GM12892 (cell line): ENCODE results near the gene TATDN2.

Source experiments
- POLR2A ChIP-seq: IDR thresholded peaks from 2 replicates; pipeline ENCODE4 v1.6.1; 2011; ENCODE audit warnings: low read depth, low read length, control low read depth
- POLR2AphosphoS5 ChIP-seq: IDR thresholded peaks from 2 replicates; pipeline ENCODE4 v1.6.1; 2011; ENCODE audit warnings: low read depth, low read length, control low read depth

DNA sequence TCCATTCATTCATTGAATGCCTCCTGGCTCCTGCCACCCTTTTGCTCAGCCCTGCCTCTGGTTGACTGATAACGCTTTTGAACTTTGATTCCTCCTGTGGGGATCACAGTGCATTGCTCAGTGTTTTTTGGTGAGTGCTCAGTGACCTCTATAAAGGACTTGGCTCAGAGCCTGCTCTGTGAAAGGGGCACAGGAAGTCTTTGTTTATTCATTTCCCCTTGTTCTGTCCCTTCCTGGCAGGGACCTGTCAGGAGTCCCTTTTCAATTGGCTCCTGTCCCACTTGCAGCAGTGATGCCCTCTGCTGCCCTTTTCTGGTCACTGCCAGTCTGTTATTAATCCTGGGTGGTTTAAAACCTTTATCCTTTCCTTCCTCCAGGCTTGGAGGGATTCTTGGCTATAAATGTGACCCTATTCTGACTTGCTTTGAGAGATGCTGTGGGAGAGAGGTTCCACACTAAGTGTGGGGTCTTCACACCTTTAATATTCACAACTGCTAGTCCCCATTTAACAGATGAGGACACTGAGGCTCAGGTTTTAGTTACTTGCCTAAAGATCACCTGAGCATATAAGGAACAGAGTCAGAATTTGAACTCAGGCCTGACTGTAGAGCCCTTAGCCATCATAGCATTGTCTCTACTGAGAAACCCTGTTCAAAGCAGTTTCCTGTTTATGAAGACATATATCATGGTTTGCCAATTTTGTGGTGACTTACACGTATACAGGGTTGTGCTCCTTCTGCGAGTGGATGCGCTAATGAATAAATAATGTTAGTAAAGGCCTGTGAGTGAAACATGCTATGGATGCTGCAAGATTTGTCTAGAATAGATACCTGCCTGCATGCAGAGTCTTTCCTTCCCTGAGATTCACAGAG lies 23.2 kb upstream of the TATDN2 start:
- TF ChIP-seq POLR2A (no peak), POLR2AphosphoS5 (no peak)
